MM.1S (cell line): ENCODE measurements around the gene HNRNPH1.

Source experiments
- CTCF ChIP-seq: fragments of 300-600 bp; sonication (generic); IDR thresholded peaks from 2 replicates; pipeline ENCODE4 v1.5.1; 2016; ENCODE audit warnings: antibody characterized with exemption, low read length, mixed read lengths
- EZH2 ChIP-seq: fragments of 300-600 bp; sonication (generic); optimal IDR thresholded peaks from 2 replicates; pipeline ENCODE3; 2017; ENCODE audit warnings: low read depth, mild to moderate bottlenecking, antibody characterized with exemption, low read length, mixed read lengths

- peak; percentile 100 for TF ChIP-seq CTCF
- no peak for TF ChIP-seq EZH2
Measured at GRCh38 chr5:179668391-179668790, 44.9 kb upstream of the HNRNPH1 start.
